Measurements from ENCODE around the gene BLOC1S5. TPM values are rescaled to one million over a fixed set of nuclear protein-coding genes. Genes with fewer than 3 reads are reported as not detected.

The BLOC1S5 gene
- total and polyA plus RNA-seq, 9 of the 15 experiments (the other 6 are each of a cell fraction or from before 2014, with no cell fraction given): 8.5 to 41.0 (median 27.7) TPM

- TF ChIP-seq FOXA3 (CRISPR knock-in tag; conservative IDR thresholded peaks at IDR 0.05 in 1 of 2, IDR thresholded peaks at IDR 0.05 in 1 of 2) (peak in 1 of 2 experiments; percentile 18; a peak in 1 of 4 replicates), ARID2 (IDR thresholded peaks at IDR 0.05) (peak; percentile 60), CTCF (IDR thresholded peaks at IDR 0.05 in 2 of 3, conservative IDR thresholded peaks at IDR 0.05 in 1 of 3; ENCODE audit: insufficient read depth in 2 of 3, low read depth in 1 of 3, low read length in 3 of 3) (peak; percentile 52 to 81 (median 64); a peak in 5 of 6 replicates)
- TF ChIP-seq, protein P1, sequence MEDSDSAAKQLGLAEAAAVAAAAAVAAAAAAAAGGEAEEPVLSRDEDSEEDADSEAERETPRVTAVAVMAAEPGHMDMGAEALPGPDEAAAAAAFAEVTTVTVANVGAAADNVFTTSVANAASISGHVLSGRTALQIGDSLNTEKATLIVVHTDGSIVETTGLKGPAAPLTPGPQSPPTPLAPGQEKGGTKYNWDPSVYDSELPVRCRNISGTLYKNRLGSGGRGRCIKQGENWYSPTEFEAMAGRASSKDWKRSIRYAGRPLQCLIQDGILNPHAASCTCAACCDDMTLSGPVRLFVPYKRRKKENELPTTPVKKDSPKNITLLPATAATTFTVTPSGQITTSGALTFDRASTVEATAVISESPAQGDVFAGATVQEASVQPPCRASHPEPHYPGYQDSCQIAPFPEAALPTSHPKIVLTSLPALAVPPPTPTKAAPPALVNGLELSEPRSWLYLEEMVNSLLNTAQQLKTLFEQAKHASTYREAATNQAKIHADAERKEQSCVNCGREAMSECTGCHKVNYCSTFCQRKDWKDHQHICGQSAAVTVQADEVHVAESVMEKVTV (CRISPR knock-in tag; IDR thresholded peaks at IDR 0.05): peak; percentile 92
These were observed 72.0 kb downstream of the BLOC1S5 start (continued) for GRCh38 chr6:7992002-7992815.

DNA sequence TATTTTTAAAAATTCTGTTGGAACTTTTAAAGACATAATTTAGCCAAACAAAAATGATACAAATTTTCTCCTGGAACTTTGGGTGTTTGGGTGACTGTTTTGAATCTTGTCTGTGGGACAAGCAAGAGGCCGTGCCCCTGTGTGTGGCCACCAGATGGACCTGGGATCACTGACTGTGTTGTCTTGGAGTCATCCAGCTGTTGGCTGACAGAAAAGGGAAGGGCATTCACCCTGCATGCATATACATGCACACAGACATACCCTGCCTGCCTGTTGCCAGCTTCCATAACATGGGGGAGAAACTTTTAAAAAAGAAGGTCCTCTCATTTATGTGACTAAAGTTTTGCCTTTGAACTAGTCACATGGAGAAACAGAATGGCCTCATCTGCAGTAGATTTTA lies 72.7 kb downstream of the BLOC1S5 start:
- CTCF ChIA-PET (ENCODE audit: low intra/inter-chr PET ratio): interaction anchor here (0.5 to 2.5 kb wide), 5 partner anchors 17 to 748 kb away, joined by 3 to 21 read pairs (median 4); no protein-coding TSS in a partner anchor
- no peaks in the 10 kb centered on the region for H3K79me2 ChIP-seq (ENCODE audit: control insufficient read depth, insufficient read depth, low read length)
- in situ Hi-C loops (cut with MboI) (no loop called here), intact Hi-C loops (cut with micrococcal nuclease) (loop anchor here (5.0 kb wide), 3 partner anchors 174 to 319 kb away; no protein-coding TSS in a partner anchor)
- H3K27ac ChIP-seq (ENCODE audit: extremely low read depth, low read depth, low read length): no peak overlapping the region
- H3K9me1 ChIP-seq (ENCODE audit: control insufficient read depth, insufficient read depth, low read length): no peaks in the 10 kb centered on the region
- no peak for DNase-seq (ENCODE audit: extremely low read depth in 1 of 4, low spot score in 3 of 4)
- no TSS peak for BruUV-seq (replicated peaks)
- no peaks in the 10 kb centered on the region for H3K36me3 ChIP-seq (ENCODE audit: control insufficient read depth, insufficient read depth, low read length)
- ATAC-seq: peak; percentile 41; the same call in 1 of the 3 replicates
- H3K9me3 ChIP-seq (replicated peaks; ENCODE audit: control insufficient read depth, insufficient read depth, low read depth, low read length): no peaks in the 10 kb centered on the region
- no peak overlapping the region for H3K4me2 ChIP-seq (ENCODE audit: insufficient read depth, low read length)
- peaks cover 3 to 12% of the 10 kb centered on the region in 2 experiments for H3K27me3 ChIP-seq (ENCODE audit: control insufficient read depth in 2 of 2, insufficient read depth in 2 of 2, low read length in 2 of 2)
- 0% methylated on average over 1 of the region's 1 CpG for WGBS (ENCODE audit: insufficient coverage, low coverage, missing lambda C conversion rate)
- H3K9ac ChIP-seq (ENCODE audit: insufficient read depth in 1 of 2, low read depth in 2 of 2, low read length in 2 of 2): no peak overlapping the region
- no peak overlapping the region for H2AFZ ChIP-seq (ENCODE audit: low read depth, low read length)
- no peak for FAIRE-seq
- no peak overlapping the region for H3K4me3 ChIP-seq
- POLR2A ChIA-PET: interaction anchor here (0.6 kb wide), 1 partner anchor 183 kb away, joined by 3 read pairs; no protein-coding TSS in a partner anchor
- no peaks in the 10 kb centered on the region for H4K20me1 ChIP-seq (replicated peaks; ENCODE audit: control insufficient read depth, insufficient read depth, low read length)
- no peaks in the 10 kb centered on the region; a peak in 1 of 5 replicates for H3K4me1 ChIP-seq (replicated peaks in 1 of 2; ENCODE audit: control insufficient read depth in 2 of 2, insufficient read depth in 2 of 2, low read length in 2 of 2)
- TF ChIP-seq CEBPB (tag; IDR thresholded peaks at IDR 0.05) (no peak), ZKSCAN3 (CRISPR knock-in tag; IDR thresholded peaks at IDR 0.05) (no peak), TGIF2 (CRISPR knock-in tag; IDR thresholded peaks at IDR 0.05) (no peak), MTA1 (IDR thresholded peaks at IDR 0.05; ENCODE audit: borderline replicate concordance) (no peak), SMARCA5 (IDR thresholded peaks at IDR 0.05) (no peak), TEAD2 (tag; IDR thresholded peaks at IDR 0.05) (no peak), ZNF764 (CRISPR knock-in tag; IDR thresholded peaks at IDR 0.05; ENCODE audit: low read depth) (no peak), FOXA1 (IDR thresholded peaks at IDR 0.05; ENCODE audit: borderline replicate concordance) (no peak), POU5F1 (IDR thresholded peaks at IDR 0.05; ENCODE audit: borderline replicate concordance, low read depth, low read length, partially characterized antibody) (no peak), GMEB1 (CRISPR knock-in tag; IDR thresholded peaks at IDR 0.05) (no peak), SMAD2 (IDR thresholded peaks at IDR 0.05; ENCODE audit: low read depth, low read length) (no peak)
